Measurements from ENCODE around the gene SNX30. TPM values are rescaled to one million over a fixed set of nuclear protein-coding genes. Genes with fewer than 3 reads are reported as not detected.

The SNX30 gene
- total RNA-seq, 1 donor from 2014 or later = 12.7 TPM

DNA sequence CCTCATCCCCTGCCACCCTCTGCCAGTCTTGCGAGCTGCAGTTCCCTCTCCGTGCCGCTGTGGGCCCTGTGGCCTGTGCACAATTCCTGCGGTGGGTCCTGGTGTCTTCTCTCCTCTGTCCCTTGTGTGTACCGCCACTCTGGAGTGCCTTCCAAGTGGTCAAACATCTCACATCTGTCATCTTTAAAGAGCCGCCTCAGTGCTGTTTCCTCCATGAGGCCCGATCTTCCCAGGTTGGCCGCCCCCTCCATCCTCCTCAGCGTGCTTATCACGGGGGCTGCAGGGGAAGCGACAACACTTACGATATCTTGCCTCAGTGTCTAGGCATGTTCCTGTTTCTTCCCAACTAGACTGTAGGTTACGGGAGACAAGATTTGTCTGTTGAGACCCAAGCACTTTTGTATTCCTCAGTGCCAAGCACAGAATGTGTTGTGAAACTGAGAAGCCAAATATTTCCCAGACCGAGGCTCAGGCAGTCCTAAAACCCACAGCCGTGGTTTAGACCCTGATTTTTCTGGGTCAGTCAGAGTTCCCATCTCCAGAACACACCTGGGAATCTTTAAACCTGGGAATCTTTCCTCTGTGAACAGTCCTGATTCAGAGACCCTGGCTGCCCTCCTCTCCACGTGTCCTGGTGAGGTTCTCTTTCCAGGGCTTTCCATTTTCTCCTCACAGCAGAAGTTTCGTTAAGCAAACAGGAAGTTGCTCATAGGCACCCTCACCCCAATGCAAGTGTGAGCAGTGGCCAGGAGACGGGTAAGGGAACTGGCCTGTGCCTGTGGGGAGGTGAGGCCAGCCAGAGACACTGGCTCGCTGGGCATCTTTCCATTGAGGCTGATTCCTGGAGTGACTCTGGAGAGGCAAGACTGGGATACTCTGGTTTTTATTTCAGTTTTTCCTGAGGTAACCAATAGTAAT lies 111.3 kb downstream of the SNX30 start:
- H3K4me3 Mint-ChIP-seq = no peak overlapping the region
- no peak for DNase-seq (ENCODE audit: low spot score in 2 of 2, unreplicated experiment in 2 of 2)
- H3K4me1 Mint-ChIP-seq = peaks cover 3% of the 10 kb centered on the region
- H3K36me3 Mint-ChIP-seq = peaks cover 3% of the 10 kb centered on the region
- TF ChIP-seq, protein P1, sequence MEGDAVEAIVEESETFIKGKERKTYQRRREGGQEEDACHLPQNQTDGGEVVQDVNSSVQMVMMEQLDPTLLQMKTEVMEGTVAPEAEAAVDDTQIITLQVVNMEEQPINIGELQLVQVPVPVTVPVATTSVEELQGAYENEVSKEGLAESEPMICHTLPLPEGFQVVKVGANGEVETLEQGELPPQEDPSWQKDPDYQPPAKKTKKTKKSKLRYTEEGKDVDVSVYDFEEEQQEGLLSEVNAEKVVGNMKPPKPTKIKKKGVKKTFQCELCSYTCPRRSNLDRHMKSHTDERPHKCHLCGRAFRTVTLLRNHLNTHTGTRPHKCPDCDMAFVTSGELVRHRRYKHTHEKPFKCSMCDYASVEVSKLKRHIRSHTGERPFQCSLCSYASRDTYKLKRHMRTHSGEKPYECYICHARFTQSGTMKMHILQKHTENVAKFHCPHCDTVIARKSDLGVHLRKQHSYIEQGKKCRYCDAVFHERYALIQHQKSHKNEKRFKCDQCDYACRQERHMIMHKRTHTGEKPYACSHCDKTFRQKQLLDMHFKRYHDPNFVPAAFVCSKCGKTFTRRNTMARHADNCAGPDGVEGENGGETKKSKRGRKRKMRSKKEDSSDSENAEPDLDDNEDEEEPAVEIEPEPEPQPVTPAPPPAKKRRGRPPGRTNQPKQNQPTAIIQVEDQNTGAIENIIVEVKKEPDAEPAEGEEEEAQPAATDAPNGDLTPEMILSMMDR (IDR thresholded peaks at IDR 0.05; ENCODE audit: unreplicated experiment) = no peak
- no peaks in the 10 kb centered on the region for H3K9me3 Mint-ChIP-seq
- H3K27me3 Mint-ChIP-seq (ENCODE audit: low read depth) = no peaks in the 10 kb centered on the region
- no peak overlapping the region for H3K27ac Mint-ChIP-seq

DNA sequence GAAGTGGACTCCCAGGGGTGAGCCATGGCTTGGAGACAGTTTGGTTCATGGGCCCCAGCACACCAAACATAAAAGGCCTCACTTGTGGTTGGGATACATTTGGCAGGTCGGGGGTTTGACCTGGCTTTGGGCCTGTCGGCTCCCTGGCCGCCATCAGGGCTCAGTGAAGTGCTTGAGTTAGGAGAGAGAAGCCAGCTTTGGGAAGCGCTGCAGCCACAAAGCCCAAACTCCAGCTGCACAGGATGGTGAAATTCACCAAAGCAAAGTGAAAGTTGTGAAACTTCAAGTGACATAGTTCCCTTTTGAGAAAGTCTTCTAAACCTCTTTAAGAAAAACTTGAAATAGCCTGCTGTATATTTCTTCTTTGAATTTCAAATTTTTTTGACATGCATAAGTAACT lies 112.7 kb downstream of the SNX30 start:
- no peaks in the 10 kb centered on the region for H3K9me3 Mint-ChIP-seq
- H3K36me3 Mint-ChIP-seq = peaks cover 12% of the 10 kb centered on the region
- no peak overlapping the region for H3K4me3 Mint-ChIP-seq
- no peaks in the 10 kb centered on the region for H3K27me3 Mint-ChIP-seq (ENCODE audit: low read depth)
- H3K4me1 Mint-ChIP-seq = peaks cover 3% of the 10 kb centered on the region
- TF ChIP-seq, protein P1 (IDR thresholded peaks at IDR 0.05; ENCODE audit: unreplicated experiment) = no peak
- no peak for DNase-seq (ENCODE audit: low spot score in 2 of 2, unreplicated experiment in 2 of 2)
- no peak overlapping the region for H3K27ac Mint-ChIP-seq

DNA sequence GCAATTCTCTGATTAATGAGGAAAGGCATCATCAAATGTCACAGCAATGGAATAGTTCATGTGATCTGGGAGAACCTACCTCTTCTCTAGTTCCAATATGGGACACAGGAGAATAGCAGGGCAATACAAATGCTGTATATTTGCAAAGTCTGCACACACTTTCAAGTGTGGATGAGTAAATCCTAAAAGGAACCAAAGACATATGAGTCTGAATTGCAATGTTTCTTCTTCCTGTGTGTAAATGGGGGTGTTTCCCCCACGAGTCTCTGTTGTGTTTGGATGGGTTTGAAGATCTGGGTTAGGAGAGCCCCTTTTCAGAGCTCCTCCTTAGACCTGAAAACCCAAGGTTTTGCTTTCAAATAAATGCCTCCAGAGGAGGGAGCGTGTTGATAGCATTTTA lies 113.2 kb downstream of the SNX30 start:
- TF ChIP-seq, protein P1 (IDR thresholded peaks at IDR 0.05; ENCODE audit: unreplicated experiment) = no peak
- H3K4me3 Mint-ChIP-seq = no peak overlapping the region
- H3K9me3 Mint-ChIP-seq = no peaks in the 10 kb centered on the region
- peaks cover 3% of the 10 kb centered on the region for H3K4me1 Mint-ChIP-seq
- DNase-seq (ENCODE audit: low spot score in 2 of 2, unreplicated experiment in 2 of 2) = no peak
- H3K27me3 Mint-ChIP-seq (ENCODE audit: low read depth) = no peaks in the 10 kb centered on the region
- H3K36me3 Mint-ChIP-seq = peaks cover 12% of the 10 kb centered on the region
- no peak overlapping the region for H3K27ac Mint-ChIP-seq

DNA sequence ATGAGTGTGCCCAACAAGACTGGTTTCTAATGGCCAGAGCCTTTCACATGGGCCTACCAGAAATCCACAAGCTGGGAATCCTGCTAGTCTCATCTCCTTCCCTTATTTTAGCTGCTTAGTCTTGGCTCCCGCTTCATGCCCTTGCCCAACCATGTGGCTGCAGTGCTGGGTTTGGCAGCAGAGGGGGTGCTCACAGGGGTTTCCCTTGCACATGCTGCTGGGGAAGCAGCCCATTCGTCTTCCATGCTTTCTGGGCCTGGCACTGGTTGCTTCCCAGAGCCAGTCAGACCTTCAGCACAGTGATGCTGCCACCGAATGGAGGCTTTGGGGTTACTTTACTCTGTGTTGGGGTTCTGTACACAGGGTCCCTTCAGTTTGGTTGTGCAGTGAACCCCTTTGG lies 113.8 kb downstream of the SNX30 start:
- TF ChIP-seq, protein P1 (IDR thresholded peaks at IDR 0.05; ENCODE audit: unreplicated experiment) = no peak
- Mint-ChIP-seq H3K4me3 (no peak overlapping the region), H3K9me3 (no peaks in the 10 kb centered on the region), H3K36me3 (peaks cover 12% of the 10 kb centered on the region), H3K4me1 (peaks cover 3% of the 10 kb centered on the region), H3K27me3 (ENCODE audit: low read depth) (no peaks in the 10 kb centered on the region), H3K27ac (no peak overlapping the region)
- DNase-seq (ENCODE audit: low spot score in 2 of 2, unreplicated experiment in 2 of 2) = no peak

DNA sequence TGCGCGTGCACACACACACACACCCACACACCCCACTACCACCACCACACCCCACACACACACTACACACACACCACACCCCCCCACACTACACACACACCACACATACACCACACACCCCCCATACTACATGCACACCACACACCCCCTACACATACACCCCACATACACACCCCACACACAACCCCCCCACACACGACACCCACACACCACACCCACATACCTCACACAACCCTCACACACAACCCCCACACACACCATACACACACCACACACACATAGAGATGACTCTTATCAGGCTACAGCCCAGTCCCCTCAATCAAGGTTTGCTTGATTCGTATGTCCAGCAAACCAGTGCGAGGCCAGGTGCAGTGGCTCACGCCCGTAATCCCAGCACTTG lies 114.4 kb downstream of the SNX30 start:
- no peaks in the 10 kb centered on the region for H3K27me3 Mint-ChIP-seq (ENCODE audit: low read depth)
- H3K9me3 Mint-ChIP-seq = no peaks in the 10 kb centered on the region
- H3K4me1 Mint-ChIP-seq = peaks cover 3% of the 10 kb centered on the region
- H3K4me3 Mint-ChIP-seq = no peak overlapping the region
- H3K27ac Mint-ChIP-seq = no peak overlapping the region
- TF ChIP-seq, protein P1 (IDR thresholded peaks at IDR 0.05; ENCODE audit: unreplicated experiment) = no peak
- H3K36me3 Mint-ChIP-seq = peaks cover 12% of the 10 kb centered on the region
- no peak for DNase-seq (ENCODE audit: low spot score in 2 of 2, unreplicated experiment in 2 of 2)
